ENCODE results near the gene CLCN1. TPM values are rescaled to one million over a fixed set of nuclear protein-coding genes. Genes with fewer than 3 reads are reported as not detected.

Gene CLCN1
- total RNA-seq, 1 donor from 2014 or later: not detected

GRCh38 chr7:143290293-143290692 is 25.6 kb upstream of the CLCN1 start:
- Mint-ChIP-seq H3K4me1 (ENCODE audit: unreplicated experiment) (peaks cover 40% of the 10 kb centered on the region), H3K27ac (ENCODE audit: unreplicated experiment) (no peak overlapping the region), H3K27me3 (ENCODE audit: unreplicated experiment) (peaks cover 18% of the 10 kb centered on the region), H3K4me3 (ENCODE audit: unreplicated experiment) (no peak overlapping the region), H3K36me3 (ENCODE audit: low read depth, unreplicated experiment) (peaks cover 41% of the 10 kb centered on the region), H3K9me3 (ENCODE audit: unreplicated experiment) (peaks cover 4% of the 10 kb centered on the region)
- no peak for DNase-seq (ENCODE audit: low spot score)
- TF ChIP-seq CTCF (IDR thresholded peaks at IDR 0.05; ENCODE audit: unreplicated experiment): no peak

- Mint-ChIP-seq H3K27ac (ENCODE audit: unreplicated experiment) (no peak overlapping the region), H3K27me3 (ENCODE audit: unreplicated experiment) (peaks cover 10% of the 10 kb centered on the region), H3K4me1 (ENCODE audit: unreplicated experiment) (peaks cover 39% of the 10 kb centered on the region), H3K9me3 (ENCODE audit: unreplicated experiment) (no peaks in the 10 kb centered on the region), H3K36me3 (ENCODE audit: low read depth, unreplicated experiment) (peaks cover 39% of the 10 kb centered on the region), H3K4me3 (ENCODE audit: unreplicated experiment) (no peak overlapping the region)
- DNase-seq (ENCODE audit: low spot score): no peak
- TF ChIP-seq CTCF (IDR thresholded peaks at IDR 0.05; ENCODE audit: unreplicated experiment): no peak
Measured at GRCh38 chr7:143292876-143293275, 23.0 kb upstream of the CLCN1 start.

- Mint-ChIP-seq H3K4me1 (ENCODE audit: unreplicated experiment) (peaks cover 25% of the 10 kb centered on the region), H3K4me3 (ENCODE audit: unreplicated experiment) (no peak overlapping the region), H3K9me3 (ENCODE audit: unreplicated experiment) (no peaks in the 10 kb centered on the region), H3K27me3 (ENCODE audit: unreplicated experiment) (peaks cover 2% of the 10 kb centered on the region), H3K36me3 (ENCODE audit: low read depth, unreplicated experiment) (peaks cover 59% of the 10 kb centered on the region), H3K27ac (ENCODE audit: unreplicated experiment) (no peak overlapping the region)
- DNase-seq (ENCODE audit: low spot score): no peak
- no peak for TF ChIP-seq CTCF (IDR thresholded peaks at IDR 0.05; ENCODE audit: unreplicated experiment)
Measured at GRCh38 chr7:143295870-143296269, 20.0 kb upstream of the CLCN1 start.

GRCh38 chr7:143296686-143297085 is 19.2 kb upstream of the CLCN1 start:
- Mint-ChIP-seq H3K4me3 (ENCODE audit: unreplicated experiment) (no peak overlapping the region), H3K9me3 (ENCODE audit: unreplicated experiment) (no peaks in the 10 kb centered on the region), H3K27ac (ENCODE audit: unreplicated experiment) (no peak overlapping the region), H3K36me3 (ENCODE audit: low read depth, unreplicated experiment) (peaks cover 62% of the 10 kb centered on the region), H3K4me1 (ENCODE audit: unreplicated experiment) (peaks cover 18% of the 10 kb centered on the region), H3K27me3 (ENCODE audit: unreplicated experiment) (peaks cover 2% of the 10 kb centered on the region)
- DNase-seq (ENCODE audit: low spot score): no peak
- no peak for TF ChIP-seq CTCF (IDR thresholded peaks at IDR 0.05; ENCODE audit: unreplicated experiment)

GRCh38 chr7:143299346-143299745 is 16.6 kb upstream of the CLCN1 start:
- Mint-ChIP-seq H3K27me3 (ENCODE audit: unreplicated experiment) (peaks cover 3% of the 10 kb centered on the region), H3K4me3 (ENCODE audit: unreplicated experiment) (no peak overlapping the region), H3K9me3 (ENCODE audit: unreplicated experiment) (no peaks in the 10 kb centered on the region), H3K27ac (ENCODE audit: unreplicated experiment) (no peak overlapping the region), H3K4me1 (ENCODE audit: unreplicated experiment) (peaks cover 18% of the 10 kb centered on the region), H3K36me3 (ENCODE audit: low read depth, unreplicated experiment) (peaks cover 62% of the 10 kb centered on the region)
- DNase-seq (ENCODE audit: low spot score): no peak
- no peak for TF ChIP-seq CTCF (IDR thresholded peaks at IDR 0.05; ENCODE audit: unreplicated experiment)
